LNCAP (cell line): ENCODE results near the gene PKNOX2.

Experiments used
- TF ChIP-seq, protein P1 (sequence below): fragments of 450-650 bp; IDR thresholded peaks from 2 replicates; pipeline ENCODE4 v1.5.1; 2017; ENCODE audit warnings: mild to moderate bottlenecking

PKNOX2 gene

DNA sequence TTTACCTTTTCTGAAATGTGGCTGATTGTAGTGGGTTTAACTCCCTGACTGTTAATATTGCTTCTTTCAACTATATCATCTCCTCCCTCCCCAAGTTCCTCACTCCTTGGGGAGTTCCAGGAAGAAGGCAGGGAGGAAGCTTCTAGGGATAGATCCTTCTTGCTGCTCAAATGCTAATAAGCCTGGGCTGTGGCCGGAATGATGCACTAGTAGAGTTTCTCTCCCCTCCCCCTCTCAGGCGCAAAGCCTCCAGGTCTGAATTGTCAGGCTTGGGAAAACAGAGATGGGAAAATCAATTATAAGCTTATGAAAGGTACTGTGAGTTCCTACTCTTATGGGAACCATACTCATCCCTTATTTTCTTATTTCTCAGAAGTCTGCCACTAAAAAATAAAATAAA, 300.7 kb downstream of the PKNOX2 start:
- TF ChIP-seq, protein P1, sequence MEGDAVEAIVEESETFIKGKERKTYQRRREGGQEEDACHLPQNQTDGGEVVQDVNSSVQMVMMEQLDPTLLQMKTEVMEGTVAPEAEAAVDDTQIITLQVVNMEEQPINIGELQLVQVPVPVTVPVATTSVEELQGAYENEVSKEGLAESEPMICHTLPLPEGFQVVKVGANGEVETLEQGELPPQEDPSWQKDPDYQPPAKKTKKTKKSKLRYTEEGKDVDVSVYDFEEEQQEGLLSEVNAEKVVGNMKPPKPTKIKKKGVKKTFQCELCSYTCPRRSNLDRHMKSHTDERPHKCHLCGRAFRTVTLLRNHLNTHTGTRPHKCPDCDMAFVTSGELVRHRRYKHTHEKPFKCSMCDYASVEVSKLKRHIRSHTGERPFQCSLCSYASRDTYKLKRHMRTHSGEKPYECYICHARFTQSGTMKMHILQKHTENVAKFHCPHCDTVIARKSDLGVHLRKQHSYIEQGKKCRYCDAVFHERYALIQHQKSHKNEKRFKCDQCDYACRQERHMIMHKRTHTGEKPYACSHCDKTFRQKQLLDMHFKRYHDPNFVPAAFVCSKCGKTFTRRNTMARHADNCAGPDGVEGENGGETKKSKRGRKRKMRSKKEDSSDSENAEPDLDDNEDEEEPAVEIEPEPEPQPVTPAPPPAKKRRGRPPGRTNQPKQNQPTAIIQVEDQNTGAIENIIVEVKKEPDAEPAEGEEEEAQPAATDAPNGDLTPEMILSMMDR = no peak

DNA sequence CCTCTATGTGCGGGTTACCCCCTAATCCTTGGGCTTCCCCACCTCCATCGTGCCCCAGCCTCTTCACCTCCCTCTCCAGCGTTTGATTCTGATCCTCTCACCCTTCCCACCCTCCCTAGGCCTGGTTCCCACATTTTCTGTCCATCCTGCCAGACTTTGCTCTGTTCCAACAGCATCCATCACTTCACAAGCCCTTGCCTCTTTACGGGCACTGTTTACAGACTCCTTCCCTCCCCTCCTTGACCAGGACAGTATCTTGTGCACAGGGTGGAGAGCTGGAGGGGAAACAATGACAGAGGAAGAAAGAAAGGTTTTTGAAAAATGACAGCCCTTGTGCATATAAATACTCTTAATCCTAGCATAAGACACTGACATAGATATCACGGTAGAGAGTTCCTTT, 301.1 kb downstream of the PKNOX2 start:
- TF ChIP-seq, protein P1 = no peak

DNA sequence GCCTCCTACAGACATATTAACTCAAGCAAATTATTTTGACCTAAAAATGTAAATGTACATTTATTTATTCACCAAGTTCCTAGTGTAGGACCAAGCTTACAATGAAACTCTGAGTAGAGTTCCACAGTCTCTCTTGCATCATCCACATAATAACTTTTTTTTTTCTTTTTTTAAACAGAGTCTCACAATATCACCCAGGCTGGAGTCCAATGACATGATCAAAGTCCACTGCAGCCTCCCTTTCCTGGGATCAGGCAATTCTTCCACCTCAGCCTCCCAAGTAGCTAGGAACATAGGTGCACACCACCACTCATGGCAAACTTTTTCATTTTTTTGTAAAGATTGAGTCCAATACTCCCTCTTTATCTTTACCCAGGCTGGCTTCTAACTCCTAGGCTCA, 303.5 kb downstream of the PKNOX2 start:
- TF ChIP-seq, protein P1 = no peak

DNA sequence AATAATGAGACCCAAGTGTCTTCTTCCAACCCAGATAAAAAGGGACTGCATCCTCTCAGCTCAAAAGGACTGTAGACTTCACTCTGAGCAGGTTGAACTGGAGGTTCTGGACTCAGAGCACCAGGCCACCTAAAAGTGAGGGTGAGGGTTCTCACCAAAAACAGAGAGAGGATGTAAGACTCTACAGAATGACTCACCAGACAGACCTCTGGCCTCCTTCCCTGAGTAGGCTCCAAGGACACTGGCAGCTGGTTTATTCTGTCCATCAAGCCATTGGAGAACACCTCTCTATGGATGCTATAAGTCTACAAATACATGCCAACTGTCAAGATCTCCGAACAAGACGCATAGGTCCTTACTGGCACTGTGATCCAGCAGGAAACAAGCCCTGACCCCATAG, 304.3 kb downstream of the PKNOX2 start:
- TF ChIP-seq, protein P1 = no peak

DNA sequence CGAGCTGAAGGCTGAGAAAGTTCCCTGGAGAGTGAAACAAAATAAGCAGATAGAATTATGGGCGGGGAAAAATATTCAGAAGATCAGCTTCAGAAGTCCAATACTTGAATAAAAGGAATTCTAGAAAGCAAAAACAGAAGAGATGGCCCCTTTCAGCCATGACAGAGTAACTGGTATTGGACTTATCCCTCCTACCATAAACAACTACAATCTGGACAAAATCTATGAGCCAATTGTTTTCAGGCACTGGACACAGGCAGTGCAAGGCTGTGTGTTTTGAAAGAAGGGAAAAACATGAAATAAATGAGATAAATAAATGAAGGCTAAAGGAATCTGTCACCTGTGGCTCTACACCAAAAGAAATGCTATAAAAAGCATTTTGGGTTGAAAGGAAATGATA, 305.8 kb downstream of the PKNOX2 start:
- TF ChIP-seq, protein P1 = no peak

DNA sequence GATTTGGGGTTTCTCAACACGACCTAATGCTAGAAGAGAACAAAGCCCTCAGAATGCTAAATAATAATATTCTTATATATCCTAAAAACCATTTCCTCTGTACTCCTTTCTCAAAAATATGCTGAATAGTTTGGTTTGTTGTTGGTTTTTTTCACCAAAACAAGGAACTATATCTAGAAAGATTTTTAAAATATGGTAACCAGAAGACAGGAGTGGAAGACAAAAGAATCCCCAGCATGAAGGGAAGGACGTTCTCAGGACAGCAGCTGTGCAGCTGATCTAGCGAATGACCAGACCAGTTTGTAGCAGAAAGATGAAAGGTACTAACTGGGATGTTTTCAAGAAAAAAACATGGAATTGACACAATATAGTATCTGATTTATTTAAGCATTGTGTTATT, 312.2 kb downstream of the PKNOX2 start:
- TF ChIP-seq, protein P1 = no peak

DNA sequence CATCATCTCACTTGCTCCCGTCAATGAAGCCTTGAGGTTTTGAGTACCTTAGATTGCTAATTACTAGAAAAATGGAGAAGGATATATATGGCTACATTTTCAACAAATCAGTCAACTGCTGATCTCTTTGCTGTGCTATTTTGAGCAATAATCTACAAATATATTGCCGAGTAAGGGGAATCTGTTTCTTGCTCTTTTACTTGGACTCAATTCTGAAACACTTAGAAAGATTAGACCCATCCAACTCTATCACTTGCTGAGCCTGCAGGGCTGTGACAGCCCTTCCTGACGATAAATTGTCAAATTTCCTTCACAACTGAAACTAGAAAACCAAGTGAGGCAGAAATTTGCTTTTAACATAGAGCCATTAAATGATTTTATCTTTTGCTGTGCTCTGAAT, 314.6 kb downstream of the PKNOX2 start:
- TF ChIP-seq, protein P1 = no peak

DNA sequence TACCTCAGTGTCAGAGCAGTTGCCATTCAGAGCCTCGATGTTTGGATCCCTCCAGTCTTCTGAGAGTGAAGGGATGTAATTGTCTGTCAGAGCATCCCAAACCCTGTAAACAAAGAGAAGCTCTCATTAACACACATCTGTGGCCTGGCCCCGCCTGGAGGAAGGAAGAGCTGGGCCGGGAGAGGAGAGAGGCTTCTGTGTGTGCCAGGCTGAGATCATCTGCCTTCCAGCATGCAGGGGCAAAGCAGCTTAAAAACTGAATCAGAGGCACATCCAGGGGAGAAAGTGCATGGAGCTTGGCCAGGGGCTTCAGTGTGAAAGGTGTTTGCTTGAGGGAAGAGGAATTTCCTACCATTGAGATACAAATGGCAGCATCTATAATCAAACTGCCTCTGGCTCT, 317.0 kb downstream of the PKNOX2 start:
- TF ChIP-seq, protein P1 = no peak
